SU-DHL-6 (cell line): ENCODE measurements around the gene CEP63.

ENCODE experiments used
- H2AFZ ChIP-seq: fragments of 200-600 bp; sonication (generic); 2 replicates; pipeline ENCODE4 v1.6.1; 2014; ENCODE audit warnings: low read depth, mild to moderate bottlenecking, moderate library complexity, mixed read lengths, antibody characterized with exemption, low read length; ENCODE audit not compliant: severe bottlenecking
- H3F3A ChIP-seq: fragments of 200-600 bp; shearing (Covaris generic); 2 replicates; pipeline ENCODE4 v1.6.0; 2016; ENCODE audit warnings: antibody characterized with exemption, mild to moderate bottlenecking; ENCODE audit not compliant: insufficient read depth
- H3K27ac ChIP-seq: fragments of 200-600 bp; sonication (generic); 2 replicates; pipeline ENCODE4 v1.5.1; 2016; ENCODE audit warnings: low read depth, mild to moderate bottlenecking, low read length, moderate library complexity, mixed read lengths
- H3K27me3 ChIP-seq: fragments of 200-600 bp; sonication (generic), shearing (Covaris generic); 2 replicates; pipeline ENCODE4 v1.6.0; 2014; ENCODE audit warnings: mild to moderate bottlenecking, low read length
- H3K36me3 ChIP-seq: fragments of 200-600 bp; sonication (generic); 2 replicates; pipeline ENCODE4 v1.6.1; 2014; ENCODE audit warnings: mild to moderate bottlenecking, low read length, mixed read lengths
- H3K4me2 ChIP-seq: fragments of 300-600, 200-600 bp; shearing (Covaris generic), sonication (generic); 2 replicates; pipeline ENCODE4 v1.6.0; 2014; ENCODE audit warnings: low read length, low read depth, mild to moderate bottlenecking; ENCODE audit not compliant: poor library complexity, severe bottlenecking
- H3K4me3 ChIP-seq: fragments of 200-600 bp; sonication (generic); 2 replicates; pipeline ENCODE4 v1.5.1; 2014; ENCODE audit warnings: antibody characterized with exemption, low read length, mild to moderate bottlenecking, mixed read lengths; ENCODE audit not compliant: insufficient read depth, poor library complexity, severe bottlenecking
- H3K79me2 ChIP-seq: fragments of 200-600 bp; sonication (generic); 2 replicates; pipeline ENCODE4 v1.6.1; 2014; ENCODE audit warnings: mild to moderate bottlenecking, low read length, moderate library complexity; ENCODE audit not compliant: insufficient read depth
- H3K9ac ChIP-seq: fragments of 200-600 bp; sonication (generic); 2 replicates; pipeline ENCODE4 v1.7.0; 2014; ENCODE audit warnings: mild to moderate bottlenecking, low read length
- H3K9me2 ChIP-seq: fragments of 200-600 bp; sonication (generic); replicated peaks from 2 replicates; pipeline ENCODE4 v1.6.1; 2014; ENCODE audit warnings: low read length; ENCODE audit not compliant: insufficient read depth
- H3K9me3 ChIP-seq: fragments of 200-600 bp; sonication (generic); 2 replicates; pipeline ENCODE4 v1.6.1; 2014; ENCODE audit warnings: low read length, mixed read lengths; ENCODE audit not compliant: insufficient read depth
- H4K20me1 ChIP-seq: fragments of 200-600 bp; sonication (generic); 2 replicates; pipeline ENCODE4 v1.6.1; 2014; ENCODE audit warnings: low read depth, mild to moderate bottlenecking, antibody characterized with exemption, low read length, moderate library complexity, mixed read lengths
- CTCF ChIP-seq: fragments of 200-600 bp; sonication (generic); IDR thresholded peaks from one replicate; pipeline ENCODE4 v1.5.1; 2017; ENCODE audit warnings: antibody characterized with exemption, mild to moderate bottlenecking, low read length, moderate library complexity; ENCODE audit not compliant: insufficient read depth, poor library complexity, severe bottlenecking
- EZH2phosphoT487 ChIP-seq: fragments of 200-600 bp; sonication (generic), shearing (Covaris generic); conservative IDR thresholded peaks from 2 replicates; pipeline ENCODE4 v1.6.1; 2018; ENCODE audit warnings: mild to moderate bottlenecking, antibody characterized with exemption, low read length, moderate library complexity, mixed read lengths

The CEP63 gene

GRCh38 chr3:134517791-134518190, 31.9 kb downstream of the CEP63 start:
- Histone ChIP-seq H3K27me3 (no peaks in the 10 kb centered on the region), H2AFZ (no peak overlapping the region), H3K9me3 (peaks cover 4% of the 10 kb centered on the region), H3K27ac (no peak overlapping the region), H3K9me2 (no peaks in the 10 kb centered on the region), H3K4me2 (no peak overlapping the region), H4K20me1 (no peaks in the 10 kb centered on the region), H3K79me2 (peaks cover 3% of the 10 kb centered on the region; the same call in 1 of the 2 replicates), H3K36me3 (peaks cover 28% of the 10 kb centered on the region), H3F3A (no peaks in the 10 kb centered on the region), H3K9ac (no peak overlapping the region), H3K4me3 (no peak overlapping the region)
- TF ChIP-seq EZH2phosphoT487, result no peak
- no peak for TF ChIP-seq CTCF

- Histone ChIP-seq H3K4me3 (no peak overlapping the region), H3K9me3 (peaks cover 14% of the 10 kb centered on the region), H3K4me2 (no peak overlapping the region), H3K9me2 (no peaks in the 10 kb centered on the region), H3K79me2 (peaks cover 23% of the 10 kb centered on the region; the same call in 1 of the 2 replicates), H3K27me3 (no peaks in the 10 kb centered on the region), H2AFZ (no peak overlapping the region), H3K9ac (no peak overlapping the region), H4K20me1 (no peaks in the 10 kb centered on the region), H3F3A (no peaks in the 10 kb centered on the region), H3K36me3 (peaks cover 25% of the 10 kb centered on the region), H3K27ac (no peak overlapping the region)
- TF ChIP-seq EZH2phosphoT487 (no peak), CTCF (no peak)
Observed at GRCh38 chr3:134522541-134522940, 36.7 kb downstream of the CEP63 start.

GRCh38 chr3:134525293-134525692, 39.4 kb downstream of the CEP63 start:
- H3K9me3 ChIP-seq, result peaks cover 14% of the 10 kb centered on the region; the same call in 1 of the 2 replicates
- no peak overlapping the region for H3K4me2 ChIP-seq
- no peak overlapping the region for H2AFZ ChIP-seq
- H4K20me1 ChIP-seq, result no peaks in the 10 kb centered on the region
- H3K27ac ChIP-seq, result no peak overlapping the region
- H3K27me3 ChIP-seq, result no peaks in the 10 kb centered on the region
- H3K9ac ChIP-seq, result no peak overlapping the region
- H3K9me2 ChIP-seq, result no peaks in the 10 kb centered on the region
- H3F3A ChIP-seq, result no peaks in the 10 kb centered on the region
- peaks cover 23% of the 10 kb centered on the region; the same call in 1 of the 2 replicates for H3K79me2 ChIP-seq
- peaks cover 10% of the 10 kb centered on the region for H3K36me3 ChIP-seq
- TF ChIP-seq CTCF (no peak), EZH2phosphoT487 (no peak)
- H3K4me3 ChIP-seq, result no peak overlapping the region
